Smooth muscle cell of the brain vasculature (primary cell): ENCODE results near the gene SLC19A3.
"Not testable (repeated sequence)": the region's sequence is repeated elsewhere in the genome, so short reads cannot be mapped to it uniquely, and the experiment has no call there.

Experiments used
- DNase-seq: peaks from one replicate; pipeline ENCODE4 v3.0.0-alpha.2; 2012; ENCODE audit warnings: low read depth, low spot score

The SLC19A3 gene

DNA sequence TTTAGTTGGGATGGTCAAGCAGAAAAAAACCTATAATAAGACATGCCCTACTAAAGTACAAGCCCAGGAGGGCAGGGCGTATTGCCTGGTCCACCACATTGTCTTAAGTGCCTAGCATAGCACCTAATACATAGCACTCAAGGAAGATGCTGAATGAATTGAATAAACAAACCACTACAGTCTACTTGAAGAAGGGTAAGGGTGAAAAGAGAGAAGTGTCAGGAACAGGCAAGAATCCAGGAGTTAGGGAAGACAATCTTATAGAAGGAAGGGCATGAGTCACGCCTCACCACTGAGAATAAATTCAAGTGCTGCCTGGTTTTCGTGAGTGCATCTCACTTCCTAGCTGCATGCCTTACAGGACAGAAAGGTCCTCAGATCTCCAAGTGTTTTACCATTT, 13.9 kb downstream of the SLC19A3 start:
- no peak for DNase-seq

DNA sequence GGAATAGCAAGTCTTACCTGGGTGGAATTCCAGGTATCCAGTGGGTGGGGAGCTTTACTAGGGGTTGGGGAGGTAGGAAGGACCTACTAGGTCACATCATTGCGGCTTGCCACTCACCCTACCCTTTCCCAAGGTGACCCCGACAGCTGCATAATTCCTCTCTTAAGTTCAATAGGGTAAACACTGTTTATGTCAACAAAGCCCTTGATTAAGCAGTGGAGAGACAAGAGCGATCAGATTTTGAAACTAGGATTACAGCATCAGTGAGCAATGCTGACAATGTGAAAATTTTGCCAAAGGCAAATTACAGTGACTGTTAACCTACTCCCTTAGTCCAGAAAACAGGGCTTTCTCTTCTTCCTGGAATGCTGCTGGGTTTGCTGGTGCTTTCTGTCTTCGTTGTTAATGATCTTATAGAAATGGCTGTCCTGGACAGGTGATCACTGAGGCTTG, 14.5 kb downstream of the SLC19A3 start:
- DNase-seq = no peak

DNA sequence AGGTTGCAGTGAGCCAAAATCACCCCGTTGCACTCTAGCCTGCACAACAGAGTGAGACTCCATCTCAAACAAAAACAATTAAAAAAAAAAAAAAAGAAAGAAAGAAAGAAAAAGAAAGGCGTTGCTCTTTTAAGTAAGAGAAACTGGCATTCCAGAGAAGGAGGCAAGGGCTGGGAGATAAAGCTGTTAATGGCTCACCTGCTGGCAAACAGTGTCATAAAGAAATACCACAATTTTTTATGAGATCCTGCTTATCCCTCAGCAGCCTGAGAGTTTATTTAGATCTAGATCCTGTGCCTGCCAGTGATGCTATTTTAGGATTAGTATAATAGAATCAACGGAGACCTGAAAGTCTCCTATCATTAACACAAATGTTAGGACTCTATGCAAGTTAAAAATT, 16.3 kb downstream of the SLC19A3 start:
- DNase-seq = no peak

DNA sequence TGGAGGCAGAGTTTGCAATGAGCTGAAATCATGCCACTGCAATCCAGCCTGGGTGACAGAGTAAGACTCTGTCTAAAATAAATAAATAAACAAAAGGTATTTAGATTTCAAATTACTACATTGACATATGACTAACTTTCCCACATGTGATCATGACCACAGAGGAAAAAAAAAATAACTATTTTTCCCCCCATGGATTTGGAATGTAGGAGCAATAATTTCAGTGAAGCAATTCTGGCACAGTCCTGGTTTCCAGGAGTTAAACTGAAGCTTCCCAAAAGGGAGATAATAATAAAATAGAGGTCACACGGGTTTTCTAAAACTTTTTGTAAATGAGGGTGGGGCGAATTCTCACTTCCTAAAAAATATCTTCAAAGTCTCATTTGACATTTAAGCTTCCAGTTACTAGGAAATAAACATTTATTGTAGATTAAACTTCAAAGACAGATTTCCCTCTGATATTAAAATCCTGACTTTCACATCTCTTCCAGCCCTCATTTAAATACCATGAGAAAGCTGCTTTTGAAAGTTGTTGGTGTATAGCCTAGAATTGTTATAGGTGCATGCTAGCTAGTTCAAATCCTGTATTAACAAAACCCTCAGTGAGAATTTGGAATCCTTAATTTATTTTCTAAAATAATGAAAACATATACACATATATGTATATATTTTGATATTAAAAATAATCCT, 20.7 kb downstream of the SLC19A3 start:
- no peak for DNase-seq

DNA sequence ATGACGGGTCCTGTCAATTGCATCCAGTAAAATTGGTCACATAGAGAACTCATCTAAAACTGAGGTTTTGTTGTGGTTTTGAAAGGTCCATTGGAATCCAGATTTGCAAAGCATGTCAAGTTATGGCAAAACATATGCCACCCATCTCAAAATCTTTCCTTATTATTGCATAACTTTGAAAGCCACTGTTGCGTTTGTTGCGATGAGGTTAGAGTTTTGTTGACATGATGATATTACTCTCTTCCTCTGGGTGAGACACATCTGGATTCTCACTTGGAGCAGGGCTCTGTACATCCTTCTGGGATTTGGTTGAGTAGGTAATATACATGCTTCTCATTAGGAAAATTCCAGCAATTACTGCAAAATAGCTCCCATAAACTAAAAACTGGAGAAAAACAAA, 30.6 kb downstream of the SLC19A3 start:
- no peak for DNase-seq

DNA sequence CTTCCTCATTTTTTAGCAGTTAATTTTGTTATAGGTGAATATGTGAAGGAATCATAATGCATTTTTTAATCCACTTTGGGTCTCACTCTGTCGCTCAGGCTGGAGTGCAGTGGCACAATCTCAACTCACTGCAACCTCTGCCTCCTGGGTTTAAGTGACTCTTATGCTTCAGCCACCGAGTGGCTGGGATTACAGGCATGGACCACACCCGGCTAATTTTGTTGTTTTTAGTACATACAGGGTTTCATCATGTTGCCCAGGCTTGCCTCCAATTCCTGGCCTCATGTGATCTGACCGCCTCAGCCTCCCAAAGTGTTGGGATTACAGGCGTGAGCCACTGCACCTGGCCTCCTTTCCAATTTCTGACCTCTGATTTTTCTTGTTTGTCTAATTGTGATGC, 33.6 kb downstream of the SLC19A3 start:
- no peak for DNase-seq

DNA sequence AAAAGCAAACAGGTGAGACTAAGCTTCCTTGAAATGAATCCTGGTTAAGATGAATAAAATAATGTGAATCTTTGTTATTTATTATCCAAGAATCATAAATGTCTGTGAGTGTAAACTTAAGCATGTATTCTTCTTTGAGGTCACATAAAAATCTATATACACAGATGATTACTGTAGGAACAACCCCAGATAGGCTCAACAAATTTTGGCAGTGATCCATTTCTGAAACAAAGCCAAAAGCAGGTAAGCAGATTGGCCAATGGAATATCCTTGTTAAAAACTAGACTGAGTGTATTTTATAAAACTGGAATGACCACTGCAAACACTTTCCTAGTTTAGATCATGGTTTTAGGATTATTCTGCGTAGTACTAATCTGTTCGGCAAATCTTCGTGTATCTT, 39.9 kb downstream of the SLC19A3 start:
- DNase-seq = no peak

DNA sequence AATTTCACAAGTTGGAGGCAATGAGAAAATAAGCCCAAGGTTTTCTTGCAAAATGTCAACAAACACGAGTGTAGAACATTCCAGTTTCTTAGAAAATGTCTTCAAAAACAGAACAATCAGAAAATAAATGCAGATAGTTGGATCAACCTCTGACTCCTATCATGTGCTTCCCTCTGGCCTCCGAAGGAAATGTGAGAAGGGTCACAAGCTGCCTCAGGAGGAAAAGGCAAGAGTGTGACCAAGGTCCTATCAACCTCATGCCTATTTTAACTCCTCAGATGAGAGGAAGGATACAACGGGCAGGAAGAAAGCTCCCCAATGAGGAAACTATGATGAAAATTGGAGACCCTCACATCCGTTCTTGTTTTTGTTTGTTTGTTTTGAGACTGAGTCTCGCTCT, 43.3 kb downstream of the SLC19A3 start:
- no peak for DNase-seq

DNA sequence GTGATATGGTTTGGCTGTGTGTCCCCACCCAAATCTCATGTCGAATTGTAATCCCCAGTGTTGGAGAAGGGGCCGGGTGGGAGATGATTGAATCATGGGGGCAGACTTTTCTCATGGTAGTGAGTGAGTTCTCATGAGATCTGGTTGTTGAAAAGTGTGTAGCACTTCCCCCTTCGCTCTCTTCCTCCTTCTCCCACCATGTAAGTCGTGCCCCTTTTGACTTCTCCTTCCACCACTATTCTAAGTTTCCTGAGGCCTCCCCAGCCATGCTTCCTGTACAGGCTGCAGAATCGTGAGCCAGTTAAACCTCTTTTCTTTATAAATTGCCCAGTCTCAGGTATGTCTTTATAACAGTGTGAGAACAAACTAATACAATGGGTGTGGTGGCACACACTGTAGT, 44.2 kb downstream of the SLC19A3 start:
- not testable (repeated sequence) for DNase-seq

DNA sequence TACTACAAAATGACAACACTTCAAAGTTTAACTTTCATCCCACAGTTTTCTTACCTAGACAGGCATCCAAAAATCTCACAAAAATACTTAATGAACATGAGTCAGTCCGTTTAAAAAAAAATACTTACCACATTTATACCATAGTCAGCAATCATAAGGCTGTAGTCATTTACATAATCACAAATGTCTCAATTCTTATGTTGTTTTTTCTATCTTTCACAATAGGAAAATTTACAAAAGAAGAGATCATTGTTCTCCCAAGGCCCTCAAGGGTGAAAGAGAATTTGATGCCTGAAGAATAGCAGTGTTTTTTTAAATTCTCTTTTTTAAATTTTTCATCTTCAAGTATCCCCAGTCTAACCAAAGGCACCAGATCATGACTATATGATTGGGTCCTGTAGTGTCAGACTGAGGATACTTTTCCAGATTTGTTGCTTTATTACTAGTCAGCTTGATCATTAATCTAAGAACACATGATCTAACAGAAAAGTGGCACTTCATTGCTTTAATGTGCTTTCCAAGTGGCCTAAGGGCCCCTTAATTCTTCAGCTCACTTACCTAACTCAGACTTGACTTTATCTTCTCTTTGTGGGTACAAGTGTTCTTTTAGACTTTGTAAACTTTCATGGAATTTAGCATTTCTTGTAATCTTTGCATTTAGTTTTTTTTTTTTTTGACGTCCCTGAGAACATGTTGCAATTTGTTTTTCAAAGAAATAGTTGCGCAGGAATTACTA, 46.5 kb downstream of the SLC19A3 start:
- no peak for DNase-seq

DNA sequence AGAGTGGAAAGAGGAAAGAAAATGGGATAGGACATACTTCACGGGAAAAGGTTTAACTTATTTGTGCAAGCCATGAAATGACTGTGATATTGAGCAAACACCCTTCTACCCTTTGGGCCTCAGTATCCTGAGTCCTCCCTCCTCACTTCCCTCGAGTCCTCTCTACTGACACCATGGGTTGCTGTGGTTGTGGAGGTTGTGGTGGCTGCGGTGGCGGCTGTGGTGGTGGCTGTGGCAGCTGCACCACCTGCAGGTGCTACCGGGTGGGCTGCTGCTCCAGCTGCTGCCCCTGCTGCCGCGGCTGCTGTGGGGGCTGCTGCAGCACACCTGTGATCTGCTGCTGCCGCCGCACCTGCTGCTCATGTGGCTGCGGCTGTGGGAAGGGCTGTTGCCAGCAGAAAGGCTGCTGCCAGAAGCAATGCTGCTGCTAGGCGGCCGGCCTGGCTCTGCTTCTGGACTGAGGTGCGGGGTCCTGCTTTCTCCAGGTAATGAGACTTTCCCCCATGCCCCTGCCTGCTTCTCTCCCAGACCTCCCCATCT, 51.1 kb downstream of the SLC19A3 start, which contains the start of gene SCYGR5:
Gene SCYGR5, plus strand, starts transcription at position 174 of the 540 bp plus-strand sequence. Its CDS starts 0 bp downstream, at position 174.
- not testable (repeated sequence) for DNase-seq

DNA sequence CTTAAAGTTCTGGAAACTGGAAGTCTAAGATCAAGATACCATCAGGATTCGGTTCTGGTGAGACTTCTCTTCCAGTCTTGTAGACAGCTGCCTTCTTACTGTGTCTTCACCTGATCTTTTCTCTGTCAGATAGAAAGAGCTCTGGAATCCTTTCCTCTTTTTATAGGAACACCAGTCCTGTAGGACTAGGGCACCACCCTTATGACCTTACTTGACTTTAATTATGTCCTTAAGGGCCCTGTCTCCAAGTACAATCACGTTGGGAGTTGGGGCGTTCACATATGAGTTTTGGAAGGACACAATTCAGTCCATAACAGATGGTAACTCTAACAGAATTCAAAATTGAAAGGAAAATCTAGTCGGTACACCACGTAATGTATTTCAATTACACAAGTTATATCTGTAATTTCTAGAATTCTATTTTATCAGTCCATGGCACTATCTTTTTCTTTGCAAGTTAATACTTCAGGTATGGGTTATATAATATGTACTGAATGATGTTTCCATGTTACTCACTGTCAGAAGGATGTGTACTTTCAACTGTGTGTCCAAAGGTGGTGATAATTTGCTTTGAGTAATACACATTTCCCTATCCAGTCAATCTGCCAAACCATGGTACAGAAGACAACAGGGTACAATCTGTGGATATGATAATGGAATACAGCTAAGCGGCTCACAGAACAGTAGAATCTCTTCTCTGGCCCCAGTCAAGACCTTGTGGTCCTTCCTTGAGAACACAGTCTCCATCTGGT, 52.5 kb downstream of the SLC19A3 start:
- no peak for DNase-seq

DNA sequence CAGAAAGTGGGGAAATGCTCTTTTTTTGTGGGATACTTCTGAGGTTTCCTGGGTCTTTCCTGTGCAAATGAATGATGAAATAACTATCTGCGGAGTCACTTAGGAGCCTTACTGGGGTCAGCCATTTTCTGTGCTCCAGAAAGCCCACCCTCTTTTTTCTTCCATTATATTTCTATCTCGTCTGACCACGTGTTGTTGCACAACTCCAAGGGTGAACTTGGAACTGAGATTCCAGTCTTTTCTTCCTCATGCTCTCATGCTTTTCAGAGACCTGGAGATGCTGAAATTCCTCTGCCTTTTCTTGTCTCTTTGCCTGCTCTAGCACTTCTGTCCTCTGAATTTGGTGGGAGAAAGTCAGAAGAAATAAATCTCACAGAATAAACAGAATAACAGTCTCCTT, 56.0 kb downstream of the SLC19A3 start:
- DNase-seq = no peak

DNA sequence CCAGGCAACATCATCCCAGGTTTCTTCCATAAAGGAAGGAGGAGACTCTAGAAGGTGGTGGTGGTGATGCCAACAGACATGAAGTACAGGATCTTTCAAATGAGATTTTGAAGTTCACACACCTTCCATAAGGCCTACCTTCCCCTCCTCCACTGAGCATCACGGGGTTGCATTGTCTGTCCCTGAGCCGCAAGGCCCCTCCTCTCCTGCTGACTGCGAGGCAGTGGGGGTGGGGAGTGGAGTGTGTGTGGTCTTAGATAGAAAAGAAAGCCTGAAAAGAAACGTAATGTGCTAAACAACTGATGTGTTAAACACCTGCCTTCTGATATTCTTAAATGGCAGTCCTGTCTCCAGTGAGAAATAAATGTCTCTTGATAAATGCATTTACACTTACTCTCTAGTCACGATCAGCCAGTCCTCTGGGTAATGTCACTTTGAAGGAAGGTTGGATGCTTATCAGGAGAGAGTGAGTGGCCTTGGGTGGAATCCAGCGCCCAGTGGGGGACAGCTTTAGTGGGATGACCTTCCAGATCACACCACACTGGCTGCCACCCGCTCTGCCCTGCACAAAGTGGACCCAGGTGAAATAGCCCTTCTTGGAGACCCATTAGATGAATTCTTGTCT, 56.7 kb downstream of the SLC19A3 start:
- no peak for DNase-seq

DNA sequence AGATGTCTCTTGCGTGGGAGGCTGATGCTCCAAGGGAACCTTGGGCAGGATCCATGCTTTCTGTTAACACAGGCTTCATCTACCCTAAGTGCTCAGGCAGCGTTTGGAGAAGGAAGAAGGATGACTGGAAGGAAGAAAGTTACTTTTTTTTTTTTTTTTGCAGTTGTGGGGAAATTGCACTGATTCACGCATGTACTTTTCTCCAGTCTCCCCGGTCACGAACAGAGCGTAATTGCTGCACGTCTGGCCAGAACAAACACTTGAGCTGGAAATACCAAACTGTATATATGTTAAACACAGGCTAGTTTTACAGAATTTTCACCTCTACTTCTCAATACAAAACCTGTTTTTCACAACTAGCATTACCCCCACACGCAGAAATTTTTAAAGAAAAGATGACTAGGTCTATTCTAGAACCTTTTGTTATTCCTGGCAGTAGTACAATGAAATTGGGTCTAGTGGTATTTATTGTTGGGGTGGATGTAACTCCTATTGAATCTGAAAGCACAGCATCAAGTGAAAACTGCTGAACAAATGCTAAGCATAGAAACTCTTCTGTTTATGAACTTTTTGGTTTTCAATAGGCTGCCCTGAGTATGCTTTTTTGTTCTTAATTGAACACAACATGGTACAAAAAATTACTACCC, 60.5 kb downstream of the SLC19A3 start:
- no peak for DNase-seq

DNA sequence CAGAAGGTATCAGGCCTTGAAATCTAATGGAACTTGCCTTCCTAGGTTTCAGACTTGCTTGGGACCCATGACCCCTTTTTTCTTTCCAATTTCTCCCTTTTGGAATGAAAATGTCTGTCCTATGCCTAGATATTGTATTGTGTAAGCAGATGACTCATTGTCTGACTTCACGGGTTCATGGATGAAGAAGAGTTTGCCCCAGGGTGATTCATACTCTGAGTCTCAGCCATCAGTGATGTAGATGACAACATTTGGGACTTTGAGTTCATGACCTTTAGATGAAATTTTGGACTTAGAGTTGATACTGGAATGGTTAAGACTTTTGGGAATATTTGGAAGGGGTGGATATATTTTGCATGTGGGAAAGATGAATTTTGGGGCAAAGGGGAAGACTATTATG, 62.4 kb downstream of the SLC19A3 start:
- DNase-seq = no peak

DNA sequence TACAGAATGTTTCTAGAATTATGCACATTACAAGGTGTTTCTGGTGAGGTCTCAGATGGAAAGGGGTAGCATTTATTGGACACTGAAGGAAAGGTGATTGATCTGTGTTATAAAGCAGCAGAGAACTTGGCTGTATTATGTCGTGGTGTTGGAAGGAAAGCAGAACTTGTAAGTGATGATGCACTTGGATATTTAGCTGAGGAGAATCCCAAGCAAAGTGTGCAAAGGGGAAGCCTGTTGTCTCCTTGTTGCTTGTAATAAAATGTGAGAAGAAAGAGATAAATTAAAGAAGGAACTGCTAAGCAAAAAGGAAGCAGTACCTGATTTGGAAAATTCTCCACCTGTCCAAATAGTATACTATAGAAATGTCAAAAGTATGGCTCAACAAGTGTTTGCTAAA, 63.4 kb downstream of the SLC19A3 start:
- no peak for DNase-seq

DNA sequence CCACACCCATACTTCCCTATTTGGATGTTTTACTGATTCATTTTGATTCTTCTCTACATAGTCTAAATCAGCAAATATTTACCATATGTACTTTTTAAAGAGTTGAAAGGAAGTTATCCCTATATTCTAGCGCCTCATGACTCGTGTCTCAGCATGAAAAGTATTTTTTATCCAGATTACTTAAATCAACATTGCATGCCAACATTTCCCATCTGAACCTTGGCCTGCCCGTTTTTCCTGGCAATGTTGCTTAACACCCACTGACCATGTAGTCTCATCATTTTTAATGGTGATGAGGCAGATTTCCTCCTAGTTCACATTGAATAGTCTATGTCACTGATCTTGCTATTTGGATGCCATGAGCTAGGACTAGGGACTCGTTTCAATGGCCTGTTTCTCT, 64.4 kb downstream of the SLC19A3 start:
- no peak for DNase-seq

DNA sequence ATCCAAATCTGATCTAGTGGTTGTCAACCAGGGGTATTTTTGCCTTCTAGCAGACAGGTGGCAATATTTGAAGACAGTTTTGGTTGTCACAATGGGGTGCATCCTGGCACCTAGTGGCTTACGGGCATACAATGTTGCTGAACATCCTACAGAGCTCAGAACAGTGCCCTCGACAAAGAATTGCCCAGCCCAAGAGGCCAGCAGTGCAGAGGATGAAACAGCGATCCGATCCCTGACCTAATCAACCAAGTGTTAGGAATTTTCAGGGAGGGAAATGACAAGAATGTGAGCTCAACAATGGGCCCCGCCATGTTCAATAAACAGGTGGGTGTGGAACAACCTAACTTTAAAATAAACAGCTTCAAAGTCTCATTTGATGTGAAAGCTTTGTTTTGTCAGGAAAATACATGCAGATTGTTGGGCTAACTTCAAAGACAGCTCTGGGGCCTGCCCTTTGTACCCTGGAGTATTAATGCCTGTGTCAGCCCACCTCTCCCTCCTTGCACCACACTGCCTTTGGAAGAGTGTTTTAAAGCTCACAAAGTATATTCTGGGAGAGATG, 73.8 kb downstream of the SLC19A3 start:
- no peak for DNase-seq

DNA sequence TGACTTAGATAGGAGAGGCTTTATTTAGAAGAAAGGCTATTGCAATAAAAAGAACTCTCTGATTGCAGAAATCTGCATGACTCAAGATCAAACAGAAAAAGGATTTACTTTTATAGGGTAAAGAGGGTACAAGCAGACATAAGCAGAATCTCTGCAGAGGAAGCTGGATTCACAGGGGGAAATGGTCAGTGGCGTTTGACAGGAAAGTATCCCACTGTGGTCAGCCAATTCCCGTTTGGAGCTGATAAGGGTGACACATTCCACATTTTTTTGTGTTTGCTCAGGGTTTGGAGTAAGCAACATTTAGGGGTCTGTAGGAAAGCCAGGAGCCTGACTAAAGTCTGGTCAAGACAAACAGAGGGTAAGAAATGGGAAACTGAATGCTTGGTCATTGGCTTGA, 75.2 kb downstream of the SLC19A3 start:
- DNase-seq = no peak

DNA sequence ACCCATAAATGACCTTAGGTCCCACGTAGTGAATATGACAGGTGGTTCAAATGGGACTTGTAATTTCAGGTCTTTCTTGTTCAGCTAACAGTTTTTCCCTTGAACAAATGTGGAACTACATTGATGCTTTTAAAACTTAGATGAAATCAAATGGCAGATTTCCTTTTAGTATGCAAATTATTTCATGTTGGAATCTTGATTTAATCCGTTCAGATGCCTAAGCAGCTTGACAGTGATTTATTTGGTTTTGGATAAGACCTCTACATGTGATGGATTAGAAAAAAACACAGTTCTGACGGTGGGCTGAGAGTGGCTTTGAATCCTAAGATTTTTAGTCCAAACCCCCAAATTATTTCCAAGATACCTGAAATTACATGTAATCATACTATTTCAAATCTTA, 83.6 kb downstream of the SLC19A3 start:
- no peak for DNase-seq
